Measurements from ENCODE around the gene PIP4K2C.

GRCh38 chr12:57607958-57608663, 17.1 kb downstream of the PIP4K2C start:
- TF ChIP-seq POLR2A (IDR thresholded peaks at IDR 0.05; ENCODE audit: low read depth) (no peak), POLR2AphosphoS5 (IDR thresholded peaks at IDR 0.05) (no peak), EP300 (IDR thresholded peaks at IDR 0.05) (no peak)

Measured in esophagus muscularis mucosa (tissue), 3 donors.